GM12874 (cell line): Measurements from ENCODE around the gene TPM4.

Experiments
- CTCF ChIP-seq: IDR thresholded peaks from 2 replicates; pipeline ENCODE4 v1.5.1; 2011; ENCODE audit warnings: low read depth, mild to moderate bottlenecking, control low read depth, low read length, moderate library complexity; ENCODE audit not compliant: insufficient read depth

TPM4 gene

DNA sequence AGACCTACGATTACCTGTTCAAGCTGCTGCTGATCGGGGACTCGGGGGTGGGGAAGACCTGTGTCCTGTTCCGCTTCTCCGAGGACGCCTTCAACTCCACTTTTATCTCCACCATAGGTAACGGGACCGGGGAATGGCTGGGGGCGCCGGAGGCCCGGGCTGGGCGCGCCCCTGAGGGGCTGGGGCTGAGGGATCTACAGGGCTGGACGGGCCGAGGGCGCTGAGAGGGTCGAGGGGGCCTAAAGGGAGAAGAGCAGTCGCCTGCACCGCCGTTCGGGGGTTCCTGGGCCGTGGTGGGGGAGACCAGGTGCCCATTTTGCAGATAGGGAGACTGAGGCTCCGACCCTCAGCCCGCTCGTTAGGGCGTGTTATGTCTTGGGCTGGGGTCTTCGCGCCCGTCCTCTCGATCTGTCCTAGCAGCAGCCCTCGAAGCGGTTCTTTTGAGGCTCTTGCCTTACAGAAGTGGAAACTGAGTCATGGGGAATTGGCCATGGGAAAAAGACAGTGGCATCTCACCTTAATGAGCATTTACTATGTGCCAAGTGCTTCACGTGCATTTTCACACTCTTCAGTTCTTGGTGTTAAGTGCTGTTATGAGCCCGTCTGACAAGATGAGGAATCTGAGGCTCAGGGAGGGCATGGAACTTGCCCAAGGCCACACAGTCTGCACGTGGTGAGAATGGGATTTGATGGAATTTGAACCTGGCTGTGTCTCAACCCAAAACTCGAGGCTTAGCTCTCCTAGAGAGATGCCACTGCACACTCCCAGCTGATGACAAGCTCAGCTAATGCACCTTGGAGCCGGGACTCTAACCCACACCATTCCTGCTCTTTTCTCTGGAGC is 35.8 kb downstream of the TPM4 start:
- no peak for TF ChIP-seq CTCF

DNA sequence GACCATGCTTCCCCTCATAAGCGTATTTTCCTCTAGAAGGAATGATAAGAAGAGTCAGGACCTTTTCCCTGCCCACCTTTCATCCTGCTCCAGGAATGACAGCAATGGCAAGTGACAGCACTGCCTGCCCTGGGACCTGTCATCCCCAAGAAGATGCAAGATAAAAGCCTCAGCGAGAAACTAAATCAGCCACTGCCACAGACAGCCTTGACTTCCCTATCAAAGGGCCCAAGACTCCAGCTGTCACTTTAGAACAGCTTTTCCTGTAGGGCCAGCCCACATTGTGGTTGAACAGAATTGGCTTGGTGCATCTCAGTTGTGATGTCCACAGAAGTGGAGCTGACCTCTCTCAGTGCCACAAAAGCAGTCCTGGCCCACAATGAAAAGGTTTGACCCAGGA is 36.5 kb downstream of the TPM4 start:
- TF ChIP-seq CTCF = no peak

DNA sequence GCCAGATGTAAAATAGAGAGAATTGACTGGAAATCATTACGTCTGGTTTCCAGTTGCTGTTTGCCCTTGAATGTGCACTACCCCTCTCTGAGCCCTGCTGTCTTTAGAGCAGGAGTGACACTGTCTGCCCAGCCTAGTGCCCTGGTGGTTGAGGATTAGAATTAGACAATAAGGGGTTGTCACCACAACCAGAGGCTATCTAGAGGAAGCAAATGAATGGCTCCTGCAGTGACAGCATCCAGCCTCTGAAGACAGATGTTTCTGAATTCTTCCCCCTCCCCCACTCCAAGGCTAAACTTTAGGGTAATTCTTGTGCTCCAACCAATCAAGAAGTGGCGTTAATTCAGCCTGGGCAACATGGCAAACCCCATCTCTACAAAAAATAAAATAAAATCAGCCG is 37.4 kb downstream of the TPM4 start:
- no peak for TF ChIP-seq CTCF

- TF ChIP-seq CTCF = no peak
Measured at GRCh38 chr19:16115301-16116039, 39.2 kb downstream of the TPM4 start.

DNA sequence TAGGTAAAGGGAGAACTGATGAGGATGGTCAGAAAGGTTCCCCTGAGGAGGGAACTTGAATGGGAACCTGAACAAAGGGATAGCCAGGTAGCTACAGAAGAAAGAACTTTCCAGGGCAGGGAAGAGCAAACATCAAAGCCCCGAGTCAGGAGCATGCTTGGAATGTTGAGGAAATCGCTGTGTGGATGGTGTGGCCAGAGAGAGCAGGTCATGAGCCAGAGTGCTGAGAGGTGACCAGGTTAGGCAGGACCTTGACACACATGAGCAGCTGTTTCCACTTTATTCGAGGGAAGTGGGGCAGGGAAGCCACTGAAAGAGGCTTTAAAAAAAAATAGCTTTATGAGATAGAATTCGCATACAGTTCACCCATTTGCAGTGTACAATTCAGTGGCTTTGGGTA is 39.8 kb downstream of the TPM4 start:
- TF ChIP-seq CTCF = no peak

GRCh38 chr19:16117594-16118033 is 41.3 kb downstream of the TPM4 start:
- TF ChIP-seq CTCF = peak; percentile 70

- TF ChIP-seq CTCF = no peak
Measured at GRCh38 chr19:16118489-16119033, 42.3 kb downstream of the TPM4 start.
